GM06990 (cell line): Measurements from ENCODE around the gene CIITA.

Experiments used
- DNase-seq: peaks from one replicate; pipeline ENCODE4 v3.0.0-alpha.2; 2011; ENCODE audit not compliant: insufficient read length; ENCODE audit errors: extremely low read depth
- H3K27me3 ChIP-seq: replicated peaks from 2 replicates; pipeline ENCODE4 v1.6.0; 2011; ENCODE audit warnings: low read length; ENCODE audit not compliant: control insufficient read depth, insufficient read depth
- H3K36me3 ChIP-seq: 2 replicates; pipeline ENCODE4 v1.5.1; 2011; ENCODE audit warnings: low read length; ENCODE audit not compliant: control insufficient read depth, insufficient read depth
- H3K4me3 ChIP-seq: replicated peaks from 2 replicates; pipeline ENCODE4 v1.5.1; 2011; ENCODE audit warnings: low read depth, mild to moderate bottlenecking, control low read depth, low read length
- CTCF ChIP-seq: IDR thresholded peaks from 2 replicates; pipeline ENCODE4 v1.5.1; 2011; ENCODE audit warnings: low read length, control low read depth, mild to moderate bottlenecking, inconsistent platforms; ENCODE audit not compliant: insufficient read depth, poor library complexity, severe bottlenecking

Gene CIITA

GRCh38 chr16:10836174-10836853 is 40.7 kb upstream of the CIITA start:
- no peak for DNase-seq
- Histone ChIP-seq H3K4me3 (no peak overlapping the region), H3K27me3 (no peaks in the 10 kb centered on the region), H3K36me3 (no peaks in the 10 kb centered on the region)
- no peak for TF ChIP-seq CTCF

DNA sequence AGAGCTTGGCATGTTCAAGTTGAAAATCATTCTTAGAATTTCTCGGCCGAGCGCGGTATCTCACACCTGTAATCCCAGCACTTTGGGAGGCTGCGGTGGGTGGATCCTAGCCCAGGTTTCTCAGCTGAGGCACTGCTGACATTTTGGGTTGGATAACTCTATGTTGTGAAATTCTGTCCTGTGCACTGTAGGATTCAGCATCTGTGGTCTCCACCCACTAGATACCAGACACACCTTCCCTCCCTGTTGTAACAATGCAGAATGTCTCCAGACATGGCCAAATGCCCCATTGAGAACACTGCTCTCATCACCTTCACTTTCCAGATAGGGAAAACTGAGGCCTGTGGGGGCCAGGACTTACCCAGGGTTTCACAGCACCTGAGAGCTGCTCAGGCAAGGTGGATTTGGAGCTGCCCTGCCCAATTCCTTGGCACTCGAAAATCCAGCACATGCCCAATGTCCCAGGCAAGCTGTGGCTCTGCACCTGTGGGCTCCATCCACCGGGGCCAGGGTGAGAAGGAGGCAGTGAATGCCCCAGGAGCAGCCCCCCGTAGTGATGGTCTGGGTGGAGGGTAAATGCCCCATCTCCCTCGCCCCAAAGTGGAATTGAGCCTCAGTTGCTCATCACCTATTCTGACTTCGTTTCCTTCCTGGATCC is 38.3 kb upstream of the CIITA start:
- no peak for TF ChIP-seq CTCF
- no peaks in the 10 kb centered on the region for H3K36me3 ChIP-seq
- H3K4me3 ChIP-seq = no peak overlapping the region
- no peak for DNase-seq
- no peaks in the 10 kb centered on the region for H3K27me3 ChIP-seq

DNA sequence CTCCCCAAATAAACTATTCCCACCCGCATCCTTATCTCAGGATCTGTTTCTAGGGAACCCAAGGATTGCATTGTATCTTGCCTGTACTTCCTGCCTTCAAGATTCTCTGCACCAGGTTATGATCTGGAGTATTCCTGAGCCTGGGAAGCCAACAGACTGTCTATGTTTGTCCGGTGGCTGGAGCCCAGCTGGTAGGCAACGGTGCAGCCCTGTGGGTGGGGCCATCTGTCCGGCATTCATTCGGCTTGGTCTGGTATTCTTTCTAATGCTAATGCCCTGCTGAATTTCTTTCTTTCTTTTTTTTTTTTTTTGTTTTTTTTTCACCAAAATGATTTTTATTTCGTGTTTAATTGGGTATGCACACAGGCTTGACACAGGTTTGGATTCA is 37.7 kb upstream of the CIITA start:
- Histone ChIP-seq H3K36me3 (no peaks in the 10 kb centered on the region), H3K27me3 (no peaks in the 10 kb centered on the region), H3K4me3 (no peak overlapping the region)
- no peak for TF ChIP-seq CTCF
- no peak for DNase-seq

GRCh38 chr16:10840703-10841102 is 36.3 kb upstream of the CIITA start:
- Histone ChIP-seq H3K27me3 (no peaks in the 10 kb centered on the region), H3K4me3 (no peak overlapping the region), H3K36me3 (no peaks in the 10 kb centered on the region)
- DNase-seq = no peak
- no peak for TF ChIP-seq CTCF

GRCh38 chr16:10846213-10846998 is 30.6 kb upstream of the CIITA start:
- no peak for TF ChIP-seq CTCF
- H3K36me3 ChIP-seq = no peaks in the 10 kb centered on the region
- no peak overlapping the region for H3K4me3 ChIP-seq
- no peaks in the 10 kb centered on the region for H3K27me3 ChIP-seq
- DNase-seq = no peak
